Ovary (tissue), 9 donors: ENCODE results near the gene ZNF432. TPM values are rescaled to one million over a fixed set of nuclear protein-coding genes. Genes with fewer than 3 reads are reported as not detected.

Experiments
- DNase-seq, 5 donors: peaks; one replicate each; pipeline ENCODE4 v3.0.0-alpha.2; 2019 to 2020
- H3K27ac ChIP-seq, 2 donors: fragments of 200-600 bp; one replicate each; pipeline versions ENCODE4 v1.5.1 to v1.8.0; 2019 to 2022
- H3K27me3 ChIP-seq: fragments of 200-600 bp; one replicate; pipeline ENCODE4 v1.8.0; 2022
- H3K36me3 ChIP-seq: fragments of 200-600 bp; sonication (generic); one replicate; pipeline ENCODE4 v1.5.1; 2019
- H3K4me1 ChIP-seq: one replicate; pipeline ENCODE4 v1.8.1; 2013; ENCODE audit warnings: mild to moderate bottlenecking, moderate library complexity; ENCODE audit not compliant: insufficient read depth
- H3K4me3 ChIP-seq: fragments of 200-600 bp; sonication (generic); one replicate; pipeline ENCODE4 v1.5.1; 2017
- H3K9me3 ChIP-seq, 2 donors: fragments of 200-600 bp in 1 of 2; sonication (generic) in 1 of 2; one replicate each; pipeline versions ENCODE4 v1.5.1 to v1.8.1; 2013 to 2019; ENCODE audit warnings: mild to moderate bottlenecking in 1 of 2, moderate library complexity in 1 of 2
- CTCF ChIP-seq, 3 donors: fragments of 450-650 bp in 2 of 3; fragments of 200-600 bp in 1 of 3; IDR thresholded peaks; one replicate each; pipeline versions ENCODE4 v1.5.1 to v1.8.0; 2016 to 2022; ENCODE audit warnings: antibody characterized with exemption in 3 of 3, mild to moderate bottlenecking in 1 of 3
- EP300 ChIP-seq: sonication (generic); formaldehyde crosslinking; IDR thresholded peaks from one replicate; pipeline ENCODE4 v1.6.1; 2017; ENCODE audit warnings: antibody characterized with exemption
- POLR2A ChIP-seq: fragments of 450-650 bp; IDR thresholded peaks from one replicate; pipeline ENCODE4 v1.6.1; 2017; ENCODE audit warnings: antibody characterized with exemption, mild to moderate bottlenecking, moderate library complexity
- WGBS, 3 donors: extraction: QIAGEN DNeasy Blood & Tissue Kit in 1 of 3; methylation state at CpG; one replicate each; pipeline versions ENCODE4 v1.1.5 to v1.1.7; 2013 to 2017; 5-methylcytosine and 5-hydroxymethylcytosine counted together
- intact Hi-C, 4 donors: fragments of 100-400 bp; cut with DNase I; formaldehyde crosslinking; loops; one replicate each; pipeline versions ENCODE4 v1.11.0 to v1.15.1; 2022 to 2023
- polyA plus RNA-seq, 2 donors: library from polyadenylated mRNA; stranded (reverse); fragments of 200-250 nt in 1 of 2; fragments of 350-450 nt in 1 of 2; fragmentation: Illumina TruSeq in 1 of 2; extraction: RNeasy Lipid Tissue Mini Kit (QIAGEN cat#74804) in 1 of 2; gene quantifications; one replicate each; pipeline ENCODE4 v1.2.3, GENCODE V29; 2013 to 2014
- total RNA-seq, 7 donors: library from RNA; depleted of rRNA in 2 of 7; stranded (reverse); fragments of >200 nt in 2 of 7; fragmentation: NEBNext Ultra II Directional in 3 of 7; extraction: Animal tissue kit (Norgen Biotek cat#: 25700) in 3 of 7; gene quantifications; one replicate each; pipeline versions ENCODE4 v1.1.0 to v1.2.4, GENCODE V29; 2016 to 2023
- donor health status: DM: no; HTN: no; CAD: no; lungs with moderate emphysema.
- donor health status: DM: no; HTN: no; CAD: no.
- donor health status: Bipolar disorder and iron deficiency.
- donor health status: DM: yes; HTN: yes; CAD: no.
- donor health status: DM: no; HTN: no; CAD: no.
- donor health status: DM: yes; HTN: yes; CAD: no.

Gene ZNF432
- total and polyA plus RNA-seq, 9 donors = 9.3 to 18.4 (median 14.5) TPM

- H3K36me3 ChIP-seq = no peaks in the 10 kb centered on the region
These were observed 37.8 kb upstream of the ZNF432 start for GRCh38 chr19:52086481-52086880.

GRCh38 chr19:52070496-52070895, 21.9 kb upstream of the ZNF432 start:
- TF ChIP-seq POLR2A (no peak), CTCF (IDR thresholded peaks at IDR 0.05) (no peak), EP300 (no peak)
- no peaks in the 10 kb centered on the region for H3K4me1 ChIP-seq
- peaks cover 3 to 70% of the 10 kb centered on the region in 2 donors for H3K9me3 ChIP-seq
- 87 to 90% (median 87%) methylated on average over 5 of the region's 5 CpGs for WGBS, 3 donors
- intact Hi-C loops = no loop called here
- no peak for DNase-seq
- no peak overlapping the region for H3K27ac ChIP-seq
- H3K36me3 ChIP-seq = no peaks in the 10 kb centered on the region
- H3K4me3 ChIP-seq = no peak overlapping the region
- H3K27me3 ChIP-seq = no peaks in the 10 kb centered on the region

More at GRCh38 chr19:52086481-52086880, 37.8 kb upstream of the ZNF432 start:
- H3K27me3 ChIP-seq = no peaks in the 10 kb centered on the region
- intact Hi-C loops = no loop called here
- H3K27ac ChIP-seq = no peak overlapping the region
- H3K9me3 ChIP-seq = peaks cover 0 to 25% of the 10 kb centered on the region in 2 donors
- DNase-seq = no peak
- H3K4me3 ChIP-seq = no peak overlapping the region
- no peaks in the 10 kb centered on the region for H3K4me1 ChIP-seq
- TF ChIP-seq POLR2A (no peak), CTCF (IDR thresholded peaks at IDR 0.05) (no peak), EP300 (no peak)

GRCh38 chr19:52069653-52070052, 21.0 kb upstream of the ZNF432 start:
- H3K36me3 ChIP-seq = no peaks in the 10 kb centered on the region
- no peak for DNase-seq
- no peaks in the 10 kb centered on the region for H3K4me1 ChIP-seq
- 82 to 87% (median 83%) methylated on average over 2 of the region's 2 CpGs for WGBS, 3 donors
- peaks cover 6 to 72% of the 10 kb centered on the region in 2 donors for H3K9me3 ChIP-seq
- no peak for TF ChIP-seq POLR2A
- no peak for TF ChIP-seq EP300
- no peak for TF ChIP-seq CTCF (IDR thresholded peaks at IDR 0.05)
- intact Hi-C loops = no loop called here
- no peaks in the 10 kb centered on the region for H3K27me3 ChIP-seq
- H3K27ac ChIP-seq = no peak overlapping the region
- no peak overlapping the region for H3K4me3 ChIP-seq

- Histone ChIP-seq H3K27me3 (no peaks in the 10 kb centered on the region), H3K36me3 (no peaks in the 10 kb centered on the region), H3K9me3 (peaks cover 6 to 86% of the 10 kb centered on the region in 2 donors), H3K4me1 (no peaks in the 10 kb centered on the region), H3K27ac (no peak overlapping the region), H3K4me3 (no peak overlapping the region)
- TF ChIP-seq EP300 (no peak), POLR2A (no peak), CTCF (IDR thresholded peaks at IDR 0.05) (no peak)
- DNase-seq = no peak
- 96 to 98% (median 98%) methylated on average over 6 of the region's 6 CpGs for WGBS, 3 donors
- intact Hi-C loops = no loop called here
These were observed 17.7 kb upstream of the ZNF432 start for GRCh38 chr19:52066258-52066863.
